NK-92 treated with Interleukin-12 subunit alpha and Interleukin-12 subunit beta, amount 100 ng/mL, for 24 hours (cell line): ENCODE data around the gene SERTAD2.

Experiments used
- DNase-seq: peaks from one replicate; lab custom pipeline; 2025; lab: John Stamatoyannopoulos, UW

SERTAD2 gene

DNA sequence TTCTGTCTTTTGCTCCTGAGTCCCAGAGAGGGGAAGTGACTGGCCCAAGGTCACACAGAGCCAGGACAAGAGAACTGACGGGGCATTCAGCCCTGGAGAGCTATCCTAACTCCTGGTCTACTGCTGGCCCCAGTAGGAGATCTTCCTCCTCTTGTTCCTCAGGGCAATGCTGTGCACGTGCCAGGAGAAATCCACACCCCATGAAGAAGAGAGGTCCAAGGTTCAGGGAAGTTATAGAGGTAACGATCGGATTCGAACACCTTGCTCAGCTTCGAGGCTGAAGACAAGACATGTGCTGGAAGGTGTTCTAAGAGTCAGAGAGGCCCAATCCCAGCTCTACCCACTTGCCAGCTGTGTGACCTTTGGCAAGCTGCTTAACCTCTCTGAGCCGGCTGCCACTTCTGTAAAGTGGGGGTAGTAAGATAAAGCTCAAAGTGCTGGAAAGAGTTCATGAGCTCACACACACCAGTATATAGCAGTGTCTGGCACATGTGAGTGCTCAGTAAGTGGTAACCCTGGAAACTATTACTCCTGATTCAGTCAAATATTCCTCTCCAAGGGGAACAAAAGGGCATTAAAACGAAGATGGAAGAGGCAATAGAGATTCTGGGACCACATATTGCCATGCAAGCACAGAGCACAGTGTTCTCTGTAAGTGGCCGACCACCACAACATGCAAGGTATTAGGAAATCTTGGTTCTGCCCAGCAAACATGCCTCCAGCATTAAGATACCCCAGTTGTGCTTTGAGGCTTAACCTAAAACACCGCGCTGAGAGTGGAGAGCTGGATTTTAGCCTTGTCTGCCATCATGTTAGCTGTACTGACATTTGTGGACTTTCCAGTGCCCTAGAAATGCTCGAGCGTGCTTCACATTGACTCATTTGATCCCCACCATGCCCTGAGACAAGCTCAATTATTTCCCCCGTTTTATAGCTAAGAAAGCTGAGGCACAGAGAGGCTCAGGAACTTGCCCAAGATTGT lies 25.6 kb downstream of the SERTAD2 start:
- DNase-seq, result no peak

DNA sequence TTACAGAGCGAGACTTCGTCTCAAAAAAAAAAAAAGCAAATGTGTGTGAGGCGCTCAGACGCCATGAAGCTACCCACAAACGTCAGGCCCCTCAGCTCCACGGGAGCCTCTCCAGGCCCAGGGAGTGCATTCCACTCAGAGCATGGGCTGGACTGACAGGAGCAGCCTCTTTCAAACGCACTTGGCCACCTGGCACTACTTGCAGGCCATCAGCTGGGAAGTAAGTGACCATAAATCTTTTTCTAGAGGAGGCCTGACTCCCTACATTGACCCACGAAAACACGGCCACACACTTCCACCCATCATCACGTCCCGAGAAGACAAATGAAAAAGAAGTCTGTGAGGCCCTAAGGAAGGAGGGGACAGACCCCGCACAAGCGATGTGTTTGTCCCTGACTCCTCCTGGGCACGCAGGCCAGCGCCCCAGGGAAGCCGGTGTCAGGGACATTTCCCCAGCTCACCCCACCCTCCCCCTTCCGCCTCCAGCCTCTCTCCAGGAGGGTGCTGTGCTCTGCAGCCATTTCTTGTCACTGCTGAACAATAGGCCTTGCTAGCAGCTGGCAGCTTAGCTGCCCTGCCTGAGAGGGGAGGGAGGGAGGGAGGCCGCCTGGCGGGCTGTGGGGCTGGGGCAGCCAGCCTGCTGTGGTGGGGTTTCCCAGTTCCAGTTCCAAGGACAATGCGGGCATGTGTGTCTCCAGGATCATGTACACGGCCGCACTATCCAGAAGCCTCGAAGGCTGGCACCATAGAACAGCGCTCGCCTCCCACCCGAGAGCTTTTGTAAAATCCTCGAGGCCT lies 26.6 kb downstream of the SERTAD2 start:
- no peak for DNase-seq

DNA sequence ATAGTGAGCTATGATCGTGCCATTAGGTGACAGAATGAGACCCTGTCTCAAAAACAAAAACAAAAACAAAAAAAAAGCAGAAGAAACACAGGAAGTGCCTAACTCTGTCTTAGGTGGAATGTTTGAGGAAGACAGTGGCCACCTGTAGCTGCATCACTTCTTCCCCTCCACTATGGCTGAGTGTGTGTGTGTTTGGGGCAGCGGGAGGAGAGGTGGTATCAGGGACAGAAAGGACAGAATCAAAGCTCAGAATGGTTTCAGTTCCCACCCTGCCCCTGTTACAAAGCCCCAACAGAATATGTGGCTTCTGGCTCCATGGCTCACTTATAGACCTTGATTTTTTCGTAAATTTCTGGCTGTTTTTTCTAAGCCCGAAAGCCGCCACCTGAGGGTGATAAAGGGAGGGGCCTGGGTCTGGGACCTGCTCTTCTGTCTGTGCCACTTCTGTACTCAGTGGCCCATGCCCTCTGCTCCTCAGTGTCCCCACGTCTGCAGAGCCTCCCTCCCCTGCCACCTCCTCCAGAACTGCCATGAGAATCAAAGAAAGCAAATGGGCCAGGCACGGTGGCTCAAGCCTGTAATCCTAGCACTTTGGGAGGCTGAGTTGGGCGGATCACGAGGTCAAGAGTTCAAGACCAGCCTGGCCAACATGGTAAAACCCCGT lies 27.4 kb downstream of the SERTAD2 start:
- DNase-seq, result no peak

DNA sequence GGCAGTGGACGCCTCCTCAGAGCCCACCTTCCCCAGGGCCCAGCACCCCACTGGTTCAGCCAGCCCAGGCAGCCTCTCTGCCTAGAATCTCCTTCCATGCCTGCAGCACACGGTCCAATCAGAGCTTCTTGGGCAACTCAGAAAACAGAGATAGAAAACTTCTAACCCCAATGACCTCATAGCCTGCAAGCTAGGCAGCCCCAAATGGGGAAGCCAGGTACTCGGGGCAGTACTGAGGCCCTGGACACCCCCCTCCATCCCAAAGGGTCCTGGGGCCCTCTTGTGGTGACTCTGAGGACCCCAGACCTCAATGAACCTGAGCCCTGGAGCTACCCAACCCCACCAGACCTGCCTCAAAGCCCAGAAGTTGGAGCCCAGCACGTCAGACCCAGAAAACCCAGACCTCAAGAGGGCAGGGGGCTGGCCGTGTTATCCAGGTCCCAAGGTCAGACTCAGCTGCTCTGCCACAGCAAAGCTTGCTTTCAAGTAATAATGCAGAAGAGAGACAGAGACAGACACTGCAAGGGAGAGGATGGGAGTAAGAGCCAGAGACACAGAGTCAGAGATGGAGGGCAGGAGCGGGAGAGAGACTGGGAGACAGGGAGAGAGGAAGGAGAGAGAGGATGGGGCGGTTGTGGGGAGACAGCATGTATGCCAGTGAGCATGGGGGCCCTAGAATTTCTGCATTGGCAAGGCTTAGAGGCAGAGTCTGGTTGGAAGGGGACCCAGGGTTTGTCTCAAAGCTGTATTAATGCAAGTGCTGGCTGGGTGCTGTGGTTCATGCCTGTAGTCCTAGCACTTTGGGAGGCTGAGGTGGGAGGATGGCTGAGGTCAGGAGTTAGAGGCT lies 28.2 kb downstream of the SERTAD2 start:
- DNase-seq, result no peak

DNA sequence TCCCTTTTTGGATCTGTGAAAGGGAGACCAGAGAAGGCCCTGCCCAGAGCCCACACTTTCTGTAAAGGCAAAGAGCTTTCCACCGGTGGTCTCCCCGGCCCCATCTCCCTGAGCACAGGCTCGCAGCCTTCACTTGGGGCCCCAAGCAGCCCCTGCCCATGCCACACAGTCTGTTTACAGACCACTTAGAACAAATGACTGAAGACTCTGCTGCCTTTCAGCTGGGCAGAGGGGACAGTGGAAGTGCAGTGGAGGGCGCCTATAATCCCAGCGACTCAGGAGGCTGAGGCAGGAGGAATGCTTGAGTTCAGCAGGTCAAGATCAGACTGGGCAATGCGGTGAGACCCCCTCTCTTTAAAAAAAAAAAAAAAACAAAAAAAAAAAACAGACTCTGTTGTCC lies 28.9 kb downstream of the SERTAD2 start:
- DNase-seq, result no peak

DNA sequence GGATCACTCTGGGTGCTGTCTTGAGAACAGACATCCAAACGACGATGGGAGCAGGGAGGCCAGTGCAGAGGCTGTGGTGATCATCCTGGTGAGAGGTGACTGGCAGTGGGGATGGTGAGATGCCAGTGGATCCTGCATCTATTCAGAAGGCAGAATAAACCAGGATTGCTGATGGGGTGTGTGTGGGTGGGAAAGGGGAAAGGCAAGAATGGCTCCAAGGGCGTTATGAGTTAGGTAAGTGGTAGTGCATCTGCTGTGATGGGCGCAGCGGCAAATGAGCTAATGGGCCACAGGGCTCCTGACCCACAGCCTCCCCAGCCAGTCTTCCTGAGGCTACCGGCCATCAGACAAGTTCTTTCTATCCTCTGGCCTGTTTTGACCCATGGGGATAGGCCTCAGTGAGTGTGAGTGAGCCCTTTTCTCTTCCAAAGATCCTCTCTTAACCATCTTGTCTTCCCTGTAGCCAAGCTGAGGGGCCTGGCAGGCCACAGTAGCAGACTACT lies 29.6 kb downstream of the SERTAD2 start:
- no peak for DNase-seq

DNA sequence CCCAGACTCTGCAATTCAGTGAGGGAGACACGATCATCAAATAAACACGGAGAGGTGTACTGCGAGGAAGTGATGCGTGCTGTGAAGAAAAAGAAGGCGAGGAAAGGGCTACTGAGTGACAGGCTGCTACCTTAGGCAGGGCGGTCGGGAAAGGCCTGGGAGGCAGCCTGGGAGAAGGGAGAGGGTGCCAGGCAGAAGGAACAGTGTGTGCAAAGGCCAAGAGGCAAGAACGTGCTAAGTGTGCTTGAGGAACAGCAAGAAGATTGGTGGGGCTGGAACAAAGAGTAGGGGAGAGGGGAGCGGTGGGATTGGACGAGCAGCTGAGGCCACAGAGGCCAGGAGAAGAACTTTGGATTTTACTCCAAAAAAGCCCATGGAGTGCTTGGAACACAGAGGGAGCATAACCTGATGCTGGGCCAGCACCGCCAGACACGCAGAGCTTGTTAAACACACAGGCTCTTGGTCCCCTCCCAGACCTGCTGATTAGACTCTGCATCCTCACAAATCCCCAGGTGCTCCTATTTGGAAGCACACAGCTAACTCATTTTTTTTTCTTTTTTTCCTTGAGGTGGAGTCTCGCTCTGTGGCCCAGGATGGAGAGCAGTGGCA lies 30.4 kb downstream of the SERTAD2 start:
- no peak for DNase-seq

DNA sequence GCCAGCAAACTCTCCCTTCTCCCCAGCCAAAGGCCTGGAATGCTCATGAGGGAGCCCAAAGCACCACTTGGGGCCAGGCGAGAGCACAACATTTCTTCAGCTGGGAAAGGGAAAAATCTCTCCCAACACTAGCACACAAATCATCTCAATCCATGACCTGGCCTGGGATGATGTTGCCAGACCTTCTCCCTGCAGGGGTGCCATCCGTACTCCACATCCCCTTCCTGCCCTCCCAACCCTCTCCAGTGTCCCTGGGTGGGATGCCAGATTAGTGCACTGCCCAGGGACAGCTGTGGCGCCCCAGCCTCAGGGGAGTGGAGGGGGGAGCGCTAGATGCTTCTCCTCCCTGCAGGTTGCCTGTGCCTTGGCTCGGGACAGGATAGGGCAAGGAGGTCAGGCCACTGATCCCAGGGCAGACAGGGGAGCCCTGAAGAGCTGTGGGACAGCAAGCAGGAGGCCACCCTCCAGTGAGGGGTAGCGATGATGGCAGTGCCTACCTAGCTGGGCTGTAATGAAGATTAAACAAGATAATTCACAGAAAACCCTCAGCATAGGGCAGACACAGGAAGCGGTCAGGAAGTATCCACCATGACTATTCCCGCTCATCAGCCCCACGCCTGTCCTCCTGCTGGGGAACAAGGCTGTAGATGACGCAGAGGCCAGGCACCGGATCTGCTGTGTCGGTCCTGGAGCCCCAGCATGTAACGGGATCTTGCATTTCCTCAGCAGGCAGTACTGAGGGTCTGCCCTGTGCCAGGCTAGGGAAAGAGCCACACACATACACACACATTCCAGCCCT lies 31.1 kb downstream of the SERTAD2 start:
- no peak for DNase-seq

DNA sequence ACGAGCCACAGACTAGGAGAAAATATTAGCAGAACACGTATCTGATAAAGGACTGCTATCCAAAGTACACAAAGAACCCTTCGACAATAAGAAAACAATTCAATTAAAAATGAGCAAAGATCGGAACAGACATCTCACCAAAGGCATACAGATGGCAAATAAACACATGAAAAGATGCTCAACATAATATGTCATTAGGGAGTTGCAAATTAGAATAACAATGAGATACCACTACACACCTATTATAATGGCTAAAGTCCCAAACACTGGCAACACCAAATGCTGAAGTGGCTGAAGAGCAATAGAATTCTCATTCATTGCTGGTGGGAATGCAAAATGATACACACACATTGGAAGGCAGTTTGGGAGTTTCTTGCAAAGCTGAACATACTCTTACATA lies 33.1 kb downstream of the SERTAD2 start:
- DNase-seq, result no peak

DNA sequence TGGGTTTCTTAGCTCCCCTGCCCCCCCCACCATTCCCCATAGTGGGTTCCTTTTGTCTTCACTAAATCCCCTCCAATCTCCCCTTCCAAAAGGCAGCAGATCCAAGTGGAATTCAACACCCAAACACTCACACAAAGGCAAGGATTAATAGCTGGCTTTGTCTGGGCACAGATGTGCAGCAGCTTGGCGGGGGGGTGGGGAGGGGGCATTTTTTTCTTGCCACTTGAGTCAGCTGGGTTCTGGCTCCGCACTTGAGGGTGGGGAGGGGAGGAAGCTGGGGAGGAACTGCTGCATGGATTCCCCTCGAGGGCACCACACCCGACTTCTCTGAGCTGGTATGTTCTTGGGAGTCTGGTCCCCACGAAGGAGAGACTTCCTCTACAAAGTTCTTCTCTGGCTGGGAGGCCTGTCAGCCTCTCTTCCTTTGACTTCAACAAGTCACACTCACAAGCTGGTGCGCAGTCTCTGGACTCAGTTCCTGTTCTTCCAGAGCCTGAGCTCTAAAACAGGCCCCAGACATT lies 36.0 kb downstream of the SERTAD2 start:
- no peak for DNase-seq

DNA sequence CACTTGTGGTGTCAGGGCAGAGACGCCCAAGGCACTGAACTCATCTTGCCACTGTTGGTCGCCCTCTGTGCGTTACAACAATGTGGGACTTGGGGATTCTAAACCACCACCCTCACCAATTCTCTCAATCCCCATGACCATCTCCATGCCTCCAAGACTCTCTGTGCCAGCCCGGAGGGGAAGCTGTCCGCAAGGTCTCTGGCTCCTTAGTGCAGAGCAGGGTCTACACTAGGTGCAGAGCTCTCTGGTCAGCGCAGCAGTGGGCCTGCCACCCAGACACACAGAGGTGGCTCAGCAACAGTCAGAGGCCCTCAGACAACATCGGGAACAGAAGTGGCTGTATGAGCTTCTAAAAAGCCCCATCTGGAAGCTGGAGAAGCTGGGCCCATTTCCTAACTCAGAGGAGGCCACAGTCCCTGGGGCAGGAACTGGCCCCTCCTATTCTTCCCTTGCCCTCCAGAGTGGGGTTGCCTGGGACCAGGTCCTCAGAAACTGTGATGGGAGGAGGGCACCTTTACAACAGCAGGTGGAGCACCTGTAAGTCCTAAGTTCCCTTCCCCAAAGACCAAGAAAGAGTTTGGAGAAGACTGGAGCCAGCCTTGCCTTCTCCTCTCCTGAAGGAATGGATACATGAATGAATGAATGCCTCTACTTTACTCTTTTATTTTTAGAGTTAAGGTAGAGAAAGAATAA lies 37.7 kb downstream of the SERTAD2 start:
- DNase-seq, result no peak

DNA sequence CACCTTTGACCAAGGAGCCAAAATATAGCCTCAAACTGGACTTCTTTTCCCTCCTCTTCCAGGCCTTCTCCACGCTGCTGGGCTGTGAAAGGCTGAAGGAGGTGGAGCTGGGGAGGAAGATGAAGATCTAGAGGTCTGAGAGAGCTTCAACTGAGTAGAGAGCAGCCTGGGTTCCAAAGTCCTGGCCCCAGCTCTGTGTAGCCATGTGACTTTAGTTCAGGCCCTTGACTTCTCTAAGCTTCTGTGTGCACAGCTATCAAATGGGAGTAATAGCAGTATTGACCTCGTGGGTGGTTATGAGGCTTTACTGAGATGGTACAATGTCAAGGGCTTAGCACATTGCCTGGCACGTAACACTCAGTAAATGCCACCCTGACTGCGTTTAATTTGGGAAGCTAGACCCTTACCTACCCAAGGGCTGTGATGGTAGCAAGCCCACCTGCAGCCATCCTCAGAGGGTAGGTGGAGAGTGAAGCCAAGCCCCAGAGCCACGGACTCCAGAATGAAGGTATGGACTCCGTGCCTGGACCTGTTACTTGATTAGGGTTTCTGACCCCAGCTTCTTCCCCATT lies 38.4 kb downstream of the SERTAD2 start:
- no peak for DNase-seq

DNA sequence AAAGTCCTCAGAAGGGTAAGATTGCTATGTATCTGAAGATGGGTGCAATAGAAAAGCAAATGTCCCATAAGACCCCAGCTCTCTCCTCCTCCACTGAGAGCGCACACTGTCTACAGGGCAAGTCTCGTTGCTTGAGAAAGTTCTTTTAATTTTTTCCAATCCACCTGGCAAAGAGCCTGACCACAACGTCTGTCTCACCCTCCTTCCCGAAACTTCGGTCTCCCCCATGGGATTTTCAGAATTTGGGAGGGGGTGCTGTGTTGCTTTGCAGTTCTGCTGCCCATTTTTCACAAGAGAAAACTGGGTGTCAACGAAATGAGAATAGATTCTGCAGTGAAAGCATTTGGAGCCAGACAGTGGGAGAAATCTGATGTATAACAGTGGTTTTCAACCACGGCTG lies 40.4 kb downstream of the SERTAD2 start:
- DNase-seq, result no peak

DNA sequence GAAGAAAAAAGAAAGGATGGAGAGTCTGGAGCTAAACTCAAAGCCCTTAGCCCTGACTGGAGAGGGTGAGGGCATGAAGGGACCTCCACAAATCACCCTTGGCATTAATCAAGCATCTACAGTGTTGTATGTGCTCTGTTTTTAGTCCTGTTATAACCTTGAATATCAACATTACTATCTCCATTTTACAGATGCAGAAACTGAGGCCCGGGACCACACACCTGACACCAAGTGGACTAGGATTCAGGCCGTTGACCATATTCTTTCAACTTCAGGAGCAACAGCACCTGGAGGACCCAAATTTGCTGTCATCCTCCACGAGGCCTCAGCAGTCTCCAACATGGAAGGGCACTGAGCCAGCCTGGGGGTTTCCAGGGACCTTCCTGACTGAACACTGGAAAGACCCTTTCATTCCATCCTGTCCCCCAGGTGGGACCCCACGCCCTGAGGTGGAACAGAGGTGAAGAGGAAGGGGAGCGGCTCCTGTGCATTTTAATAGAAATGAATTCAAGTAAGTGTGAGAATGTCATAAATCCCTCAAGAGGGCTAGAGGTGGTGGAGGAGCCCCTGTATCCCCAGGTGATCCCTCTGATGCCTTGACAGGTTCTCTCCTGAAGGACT lies 41.0 kb downstream of the SERTAD2 start:
- DNase-seq, result no peak

DNA sequence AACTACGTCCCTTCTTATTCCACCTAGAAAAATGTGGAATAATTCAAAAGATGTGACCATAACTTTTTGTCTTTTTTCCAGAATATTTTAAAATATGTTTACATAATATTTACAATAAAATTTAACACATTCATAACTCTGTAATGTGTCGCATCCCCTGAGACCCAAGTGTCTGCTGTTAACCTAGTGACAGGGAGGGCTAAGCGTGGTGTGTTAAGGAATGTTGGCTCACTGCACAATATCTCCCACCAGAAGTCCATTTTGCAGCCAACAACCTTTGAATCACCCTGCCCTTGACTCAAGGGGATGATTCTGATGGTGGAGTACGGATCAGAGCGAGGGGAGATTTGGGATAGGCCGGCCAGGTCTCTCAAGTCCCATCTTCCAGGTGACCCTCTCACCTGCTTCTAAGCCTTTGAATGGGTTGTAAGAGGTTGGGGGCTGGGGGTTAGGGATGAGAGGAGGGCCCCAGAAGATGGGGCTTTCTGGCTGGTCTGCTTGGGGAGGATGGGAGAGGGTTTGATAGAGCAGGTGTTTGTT lies 43.3 kb downstream of the SERTAD2 start:
- DNase-seq, result no peak

DNA sequence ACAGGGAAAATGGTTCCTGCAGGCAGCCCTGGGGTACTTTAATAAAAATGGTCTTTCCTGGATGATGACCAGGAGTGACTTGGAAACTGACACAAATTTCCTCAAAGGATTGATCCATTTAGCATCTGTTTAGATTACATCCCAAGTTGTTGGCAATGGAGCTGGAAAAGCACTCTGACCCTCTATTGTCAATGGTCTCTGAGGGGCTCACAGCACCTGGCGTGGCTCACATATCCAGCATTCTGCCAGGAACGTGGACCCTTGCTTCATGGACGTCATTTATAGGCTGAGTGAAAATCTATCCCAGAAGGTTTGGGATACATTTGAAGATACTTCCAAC lies 43.8 kb downstream of the SERTAD2 start:
- no peak for DNase-seq

DNA sequence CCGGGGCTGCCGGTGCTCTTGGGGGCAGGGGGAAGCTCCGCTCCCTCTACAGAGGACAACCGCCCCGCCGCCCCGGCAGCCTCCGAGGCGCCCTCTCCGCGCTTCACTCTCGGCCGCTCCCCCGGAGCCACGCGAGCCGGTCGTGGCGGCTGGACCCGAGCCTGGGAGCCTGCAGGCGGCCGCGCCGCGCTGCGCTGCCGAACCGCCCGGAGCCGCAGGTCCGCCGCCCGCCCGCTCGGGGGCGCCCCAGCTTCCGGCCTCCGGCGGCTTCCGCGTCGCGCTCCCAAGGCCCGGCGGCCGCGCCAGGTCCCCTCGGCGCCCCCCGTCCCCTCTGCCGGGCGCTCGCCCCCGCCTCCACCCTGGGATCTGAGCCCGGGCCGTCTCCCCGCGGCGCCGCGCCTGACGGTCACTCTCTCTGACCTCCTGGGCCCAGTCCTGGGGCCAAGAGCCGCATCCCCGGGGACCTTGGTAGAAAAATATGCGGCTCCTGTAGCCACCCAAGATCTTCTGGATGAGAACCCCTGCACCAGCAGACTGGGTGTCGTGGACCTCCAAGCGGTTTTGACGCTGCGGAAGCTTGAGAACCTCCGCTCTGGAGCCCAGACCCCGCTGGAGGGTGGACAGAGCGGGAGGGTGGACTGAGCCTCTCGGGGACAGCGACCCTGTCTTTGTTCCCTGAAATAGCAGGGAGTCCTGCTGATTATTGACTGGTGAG lies 44.3 kb downstream of the SERTAD2 start:
- DNase-seq, result no peak

DNA sequence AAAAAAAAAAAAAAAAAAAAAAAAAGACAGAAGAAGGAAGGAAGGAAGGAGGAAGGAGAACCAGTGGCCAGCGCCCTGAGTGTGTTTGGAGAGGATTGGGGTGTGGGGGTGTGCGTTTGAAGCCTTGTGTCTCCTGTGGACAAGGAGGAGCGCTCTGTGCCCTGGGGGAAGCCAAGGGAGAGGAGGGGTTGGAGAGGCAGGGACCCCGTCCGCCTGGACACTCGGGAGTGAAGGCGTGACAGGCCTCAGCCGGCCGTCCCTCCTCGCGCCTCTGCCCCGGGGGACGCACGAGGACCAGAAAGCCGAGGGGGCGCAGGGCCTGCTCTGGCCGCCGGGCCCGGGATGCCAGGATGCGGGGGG lies 44.9 kb downstream of the SERTAD2 start:
- DNase-seq, result no peak
